Liver (tissue), 3 donors: ENCODE results near the gene MACROH2A1.

Experiments used
- CTCF ChIP-seq: fragments of 150-350 bp; IDR thresholded peaks from 2 replicates; pipeline ENCODE4 v1.5.1; 2017; ENCODE audit warnings: improper control_type of control experiment, low read depth, low read length; ENCODE audit not compliant: missing input control
- EGR1 ChIP-seq, 2 donors: IDR thresholded peaks; 2 replicates each; pipeline ENCODE4 v1.6.1; 2016 to 2018; ENCODE audit warnings: antibody characterized with exemption in 2 of 2, low read depth in 2 of 2
- FOXA1 ChIP-seq: IDR thresholded peaks from 2 replicates; pipeline ENCODE4 v1.6.1; 2016; ENCODE audit warnings: antibody characterized with exemption
- HNF4G ChIP-seq: IDR thresholded peaks from 2 replicates; pipeline ENCODE4 v1.6.1; 2016; ENCODE audit warnings: antibody characterized with exemption
- SP1 ChIP-seq: IDR thresholded peaks from 2 replicates; pipeline ENCODE4 v1.6.1; 2018; ENCODE audit warnings: antibody characterized with exemption, mild to moderate bottlenecking
- TAF1 ChIP-seq: conservative IDR thresholded peaks from 2 replicates; pipeline ENCODE4 v1.6.1; 2016; ENCODE audit warnings: antibody characterized with exemption, mild to moderate bottlenecking
- YY1 ChIP-seq: IDR thresholded peaks from 2 replicates; pipeline ENCODE4 v1.6.1; 2016; ENCODE audit warnings: antibody characterized with exemption, mild to moderate bottlenecking
- TF ChIP-seq, protein P1 (sequence below): IDR thresholded peaks from 2 replicates; pipeline ENCODE4 v1.6.1; 2016; ENCODE audit warnings: antibody characterized with exemption
- TF ChIP-seq, protein P2 (sequence below): IDR thresholded peaks from 2 replicates; pipeline ENCODE4 v1.6.1; 2016; ENCODE audit warnings: antibody characterized with exemption, mild to moderate bottlenecking
- donor health status: healthy.
- donor health status: healthy.

GRCh38 chr5:135322271-135322670 lies 76.8 kb downstream of the MACROH2A1 start:
- TF ChIP-seq CTCF (no peak), YY1 (no peak), EGR1 (IDR thresholded peaks at IDR 0.05; ENCODE audit: low read depth in 2 of 2) (no peak), FOXA1 (no peak), HNF4G (no peak), SP1 (no peak), TAF1 (no peak)
- TF ChIP-seq, protein P1, sequence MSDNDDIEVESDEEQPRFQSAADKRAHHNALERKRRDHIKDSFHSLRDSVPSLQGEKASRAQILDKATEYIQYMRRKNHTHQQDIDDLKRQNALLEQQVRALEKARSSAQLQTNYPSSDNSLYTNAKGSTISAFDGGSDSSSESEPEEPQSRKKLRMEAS, result no peak
- TF ChIP-seq, protein P2, sequence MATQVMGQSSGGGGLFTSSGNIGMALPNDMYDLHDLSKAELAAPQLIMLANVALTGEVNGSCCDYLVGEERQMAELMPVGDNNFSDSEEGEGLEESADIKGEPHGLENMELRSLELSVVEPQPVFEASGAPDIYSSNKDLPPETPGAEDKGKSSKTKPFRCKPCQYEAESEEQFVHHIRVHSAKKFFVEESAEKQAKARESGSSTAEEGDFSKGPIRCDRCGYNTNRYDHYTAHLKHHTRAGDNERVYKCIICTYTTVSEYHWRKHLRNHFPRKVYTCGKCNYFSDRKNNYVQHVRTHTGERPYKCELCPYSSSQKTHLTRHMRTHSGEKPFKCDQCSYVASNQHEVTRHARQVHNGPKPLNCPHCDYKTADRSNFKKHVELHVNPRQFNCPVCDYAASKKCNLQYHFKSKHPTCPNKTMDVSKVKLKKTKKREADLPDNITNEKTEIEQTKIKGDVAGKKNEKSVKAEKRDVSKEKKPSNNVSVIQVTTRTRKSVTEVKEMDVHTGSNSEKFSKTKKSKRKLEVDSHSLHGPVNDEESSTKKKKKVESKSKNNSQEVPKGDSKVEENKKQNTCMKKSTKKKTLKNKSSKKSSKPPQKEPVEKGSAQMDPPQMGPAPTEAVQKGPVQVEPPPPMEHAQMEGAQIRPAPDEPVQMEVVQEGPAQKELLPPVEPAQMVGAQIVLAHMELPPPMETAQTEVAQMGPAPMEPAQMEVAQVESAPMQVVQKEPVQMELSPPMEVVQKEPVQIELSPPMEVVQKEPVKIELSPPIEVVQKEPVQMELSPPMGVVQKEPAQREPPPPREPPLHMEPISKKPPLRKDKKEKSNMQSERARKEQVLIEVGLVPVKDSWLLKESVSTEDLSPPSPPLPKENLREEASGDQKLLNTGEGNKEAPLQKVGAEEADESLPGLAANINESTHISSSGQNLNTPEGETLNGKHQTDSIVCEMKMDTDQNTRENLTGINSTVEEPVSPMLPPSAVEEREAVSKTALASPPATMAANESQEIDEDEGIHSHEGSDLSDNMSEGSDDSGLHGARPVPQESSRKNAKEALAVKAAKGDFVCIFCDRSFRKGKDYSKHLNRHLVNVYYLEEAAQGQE, result no peak
